Measurements from ENCODE around the gene BTLA.
"Not testable (repeated sequence)": the region's sequence is repeated elsewhere in the genome, so short reads cannot be mapped to it uniquely, and the experiment has no call there.

Gene BTLA

DNA sequence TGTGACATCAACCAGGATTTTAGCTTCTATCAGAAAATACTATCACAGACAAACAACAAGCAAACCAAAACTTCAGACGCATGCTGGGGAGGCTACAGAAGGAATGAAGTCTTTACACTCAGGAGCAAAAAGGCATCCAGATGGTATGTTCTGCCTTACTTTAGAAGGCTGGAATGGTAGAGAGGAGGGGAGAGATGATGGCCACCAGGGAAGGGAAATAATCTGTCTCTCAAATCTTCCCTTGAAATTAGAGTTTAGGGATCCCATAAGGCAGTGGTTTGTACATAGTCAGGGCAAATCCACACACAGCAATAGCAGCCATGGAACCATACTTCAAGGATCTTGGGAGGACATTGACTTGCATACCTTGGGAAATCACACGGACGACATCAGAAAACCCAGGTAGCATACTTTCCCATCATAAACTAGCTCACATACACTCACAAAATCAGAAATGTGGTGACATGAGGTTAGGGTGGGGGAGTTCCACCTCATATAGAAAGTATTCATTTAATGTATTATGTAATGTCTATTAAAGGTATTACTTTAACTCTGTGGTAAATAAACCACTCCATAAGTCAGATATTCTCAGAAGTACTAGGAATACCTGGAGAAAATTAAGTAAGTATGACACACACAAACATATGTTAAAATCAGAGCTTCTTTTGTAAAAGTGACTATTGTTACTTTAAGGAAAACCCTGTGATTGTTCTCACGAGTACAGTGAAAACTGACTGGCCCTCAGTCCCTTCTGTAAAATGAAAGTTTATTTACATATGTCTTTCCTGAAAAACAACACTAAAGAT is 9.4 kb downstream of the BTLA start:
- DNase-seq = no peak

DNA sequence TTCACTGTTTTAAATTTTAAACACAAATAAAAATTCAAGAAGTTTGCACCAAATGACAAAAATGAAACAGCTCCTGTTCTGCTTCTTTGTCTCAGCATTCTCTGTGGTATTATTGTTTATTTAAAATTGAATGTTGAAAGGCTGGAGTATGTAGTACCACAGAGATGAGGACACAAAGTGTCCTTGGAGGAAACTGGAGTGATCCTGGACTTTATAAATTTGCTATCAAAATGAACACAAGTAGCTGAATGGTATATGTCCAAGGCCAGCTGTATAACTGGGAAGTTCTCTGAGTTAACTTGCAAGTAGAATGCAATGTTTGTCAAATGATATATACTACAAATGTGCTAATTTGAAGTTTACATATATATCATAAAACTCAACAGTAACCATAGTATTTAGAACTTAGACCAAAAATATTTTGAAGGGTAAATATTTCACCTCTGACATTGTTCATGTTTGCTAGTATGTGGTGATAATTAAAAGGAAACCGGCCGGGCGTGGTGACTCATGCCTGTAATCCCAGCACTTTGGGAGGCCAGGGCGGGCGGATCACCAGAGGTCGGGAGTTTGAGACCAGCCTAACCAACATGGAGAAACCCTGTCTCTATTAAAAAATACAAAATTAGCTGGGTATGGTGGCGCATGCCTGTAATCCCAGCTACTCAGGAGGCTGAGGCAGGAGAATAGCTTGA is 12.3 kb downstream of the BTLA start:
- no peak for DNase-seq

DNA sequence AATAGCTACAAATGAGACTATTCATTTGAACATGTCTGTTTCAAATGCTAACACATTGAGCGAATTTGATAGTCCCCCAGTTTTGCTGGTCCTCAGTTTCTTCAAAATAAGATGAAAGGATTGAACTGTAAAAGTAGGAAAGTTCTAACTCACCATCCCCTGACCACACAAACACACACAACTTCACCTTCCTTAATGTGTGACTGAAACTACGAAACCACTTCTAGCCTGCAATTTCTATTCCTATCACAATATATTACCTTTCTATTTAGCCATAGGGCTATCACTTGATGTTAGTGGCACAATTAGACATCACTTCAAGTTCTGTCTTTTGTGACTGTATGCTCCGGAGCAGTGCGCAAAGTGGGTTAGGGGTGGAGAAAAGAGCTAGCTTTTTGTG is 14.9 kb downstream of the BTLA start:
- DNase-seq = no peak

DNA sequence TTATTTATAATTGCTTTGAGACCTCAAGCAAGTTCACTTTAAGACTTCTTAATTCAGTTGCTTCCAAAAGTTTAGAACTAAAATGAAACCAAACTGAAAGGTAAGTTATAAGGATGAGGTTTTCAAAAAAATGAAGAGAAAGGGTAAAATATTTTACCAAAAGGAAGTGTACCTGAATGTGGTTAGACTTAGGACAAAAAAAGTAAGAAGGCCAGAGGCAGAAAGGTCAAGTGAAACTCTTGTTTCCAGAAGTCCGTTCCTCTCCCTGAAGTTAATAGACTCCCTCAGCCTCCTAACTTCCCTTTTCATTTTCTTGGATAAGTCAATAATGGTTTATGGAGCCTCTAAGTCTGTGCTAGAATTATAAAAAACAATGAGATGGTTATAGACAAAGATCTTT is 16.6 kb downstream of the BTLA start:
- DNase-seq = no peak

DNA sequence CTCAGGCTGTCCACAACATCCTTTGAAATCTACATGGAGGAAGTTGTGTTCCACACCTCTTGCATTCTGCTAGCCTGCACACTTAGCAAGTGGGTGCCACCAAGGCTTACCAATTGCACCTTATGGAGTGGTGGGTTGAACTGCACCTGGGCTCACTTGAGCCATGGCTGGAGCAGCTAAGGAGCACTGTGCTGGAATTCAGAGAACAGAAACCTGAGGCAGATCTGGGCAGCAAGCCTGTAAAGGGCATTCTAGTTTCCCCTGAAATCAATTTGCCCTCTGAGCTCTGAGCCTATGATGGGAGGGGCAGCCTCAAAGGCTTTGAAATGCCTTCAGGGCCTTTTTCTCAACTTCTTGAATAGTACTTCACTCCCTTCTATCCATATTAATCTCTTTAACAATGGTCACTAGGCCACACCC is 18.0 kb downstream of the BTLA start:
- no peak for DNase-seq

DNA sequence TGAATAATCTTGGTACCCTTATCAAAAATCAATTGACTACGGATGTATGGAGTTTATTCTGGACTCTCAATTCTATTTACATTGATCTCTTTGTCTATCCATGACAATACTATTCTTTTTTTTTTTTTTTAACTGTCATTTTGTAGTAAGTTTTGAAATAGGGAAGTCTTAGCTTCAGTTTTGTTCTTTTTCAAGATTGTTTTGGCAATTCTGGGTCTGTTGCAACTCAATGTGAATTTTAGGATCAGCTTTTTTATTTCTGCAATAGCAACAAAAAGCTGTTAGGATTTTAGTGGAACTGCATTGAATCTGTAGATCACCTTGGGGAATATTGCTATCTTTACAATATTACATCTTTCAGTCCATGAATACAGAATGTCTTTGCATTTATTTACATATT is 21.4 kb downstream of the BTLA start:
- DNase-seq = no peak

DNA sequence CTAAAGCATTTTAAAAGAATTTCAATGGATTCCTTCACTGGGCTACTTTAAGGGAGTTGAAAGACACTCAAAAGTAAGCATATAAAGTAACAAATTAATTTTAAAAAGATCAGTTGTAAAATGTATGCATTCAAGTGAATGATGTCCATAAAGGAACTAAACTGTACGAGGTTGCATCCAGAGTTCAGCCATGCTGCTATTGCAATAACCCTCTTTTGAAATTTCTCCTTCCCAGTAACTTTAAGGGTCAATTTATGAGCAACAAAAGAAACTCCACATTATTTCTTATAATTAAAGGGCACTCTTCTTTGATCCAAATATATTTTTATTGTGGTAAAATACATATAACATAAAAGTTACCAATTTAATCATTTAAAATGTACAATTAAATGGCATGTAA is 22.9 kb downstream of the BTLA start:
- no peak for DNase-seq

DNA sequence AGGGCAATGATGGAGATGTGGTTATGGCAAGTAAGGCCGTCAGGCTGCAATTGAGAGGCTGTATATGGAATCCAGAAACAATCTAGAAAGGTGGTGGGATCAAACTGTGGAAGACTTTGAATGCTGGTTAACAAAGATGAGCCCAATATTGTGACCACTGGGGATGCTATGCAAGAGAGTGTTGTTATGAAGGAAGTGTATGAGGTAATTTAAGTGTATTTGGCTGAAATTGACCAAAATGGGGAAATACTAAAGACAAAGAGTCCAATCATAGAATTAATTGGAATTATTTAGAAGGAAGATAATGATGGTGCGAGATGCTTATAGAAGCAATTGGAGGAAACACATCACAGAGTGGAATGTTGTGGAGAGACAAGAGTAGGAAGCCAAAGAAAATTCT is 24.5 kb downstream of the BTLA start:
- no peak for DNase-seq

DNA sequence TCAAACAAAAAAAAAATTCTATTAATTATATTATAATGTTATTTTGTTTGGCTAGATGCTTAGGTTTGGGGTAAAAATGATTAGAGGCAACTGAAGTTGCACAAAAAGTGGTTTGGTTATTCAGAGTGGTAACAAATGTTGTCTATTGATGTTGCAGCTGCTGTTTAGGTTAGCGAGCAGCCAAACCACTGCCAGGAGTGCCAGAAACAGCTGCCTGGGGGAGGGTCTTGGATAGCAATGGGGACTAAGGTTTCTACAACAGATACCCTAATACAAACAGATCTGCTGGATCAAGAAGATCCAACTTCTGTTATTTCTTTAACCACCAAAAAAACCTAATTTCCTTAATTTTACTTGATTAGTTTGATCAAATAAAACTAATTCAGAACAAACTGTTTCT is 26.6 kb downstream of the BTLA start:
- DNase-seq = no peak

DNA sequence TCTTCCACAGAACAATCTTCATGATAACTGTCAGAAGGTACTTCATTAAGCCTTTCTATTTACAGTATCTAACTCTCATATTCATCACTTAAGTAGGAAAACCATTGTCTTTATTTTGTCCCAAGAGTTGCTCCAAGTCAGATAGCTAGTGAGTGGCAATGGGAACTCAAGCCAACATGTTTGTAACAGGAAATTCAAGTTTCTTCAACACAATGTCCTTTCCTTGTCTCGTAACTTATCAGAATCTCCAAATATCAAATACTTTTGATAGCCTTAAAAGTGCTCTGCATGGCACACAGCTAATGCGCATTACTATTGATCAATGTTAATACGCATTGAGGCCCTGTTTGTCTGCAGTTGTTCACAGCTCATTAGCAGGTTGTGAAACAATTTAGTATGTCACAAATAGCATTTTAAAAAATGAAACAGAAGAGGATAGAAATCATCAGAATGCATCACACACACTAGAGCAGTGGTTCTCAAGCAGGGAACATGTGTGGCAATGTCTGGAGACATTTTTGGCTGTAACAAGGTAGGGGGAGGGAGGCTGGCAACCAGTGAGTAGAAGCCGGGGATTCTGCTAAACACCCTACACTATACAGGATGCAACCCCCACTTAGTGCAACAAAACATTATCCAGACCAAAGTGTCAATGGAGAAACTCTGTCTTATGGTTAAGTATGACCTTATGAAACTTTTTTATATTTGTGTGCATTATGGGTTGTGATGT is 27.5 kb downstream of the BTLA start:
- no peak for DNase-seq

DNA sequence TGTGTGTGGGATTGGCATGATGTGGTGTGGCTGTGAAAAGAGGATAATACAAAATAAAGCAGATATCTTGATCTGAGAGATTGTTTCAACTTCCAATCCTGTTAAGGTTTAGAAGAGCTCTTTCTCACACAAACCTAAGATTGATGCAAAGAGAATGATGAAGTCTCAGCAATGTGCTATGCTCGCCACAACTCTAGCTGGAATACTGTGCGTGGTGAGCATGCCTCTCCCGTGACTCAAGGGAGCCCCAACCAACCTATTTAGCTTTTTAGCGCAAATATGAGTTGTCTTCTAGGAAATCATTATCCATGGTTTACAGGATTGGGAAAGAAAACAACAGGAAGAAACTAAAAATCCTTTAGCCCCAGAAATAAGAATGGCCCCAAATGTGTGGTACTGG is 28.5 kb downstream of the BTLA start:
- DNase-seq = no peak

DNA sequence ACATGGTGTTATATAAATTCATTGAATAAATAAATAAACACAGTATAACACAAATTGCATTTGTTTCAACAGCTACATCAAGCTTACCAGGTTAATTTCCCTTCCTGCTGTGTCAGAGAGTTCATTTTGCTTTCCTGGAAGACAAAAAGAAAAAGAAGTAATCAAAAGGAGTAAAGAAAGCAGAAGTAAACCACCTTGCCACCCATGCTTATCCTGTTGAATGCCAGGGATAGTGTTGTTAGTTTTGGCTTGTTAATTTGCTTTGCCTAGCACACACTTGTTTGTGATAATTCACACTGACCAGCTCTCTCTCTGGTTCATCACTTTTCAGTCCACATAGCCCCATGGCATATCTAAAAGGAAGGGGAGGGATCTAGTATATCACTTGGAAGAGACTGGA is 29.6 kb downstream of the BTLA start:
- DNase-seq = no peak

DNA sequence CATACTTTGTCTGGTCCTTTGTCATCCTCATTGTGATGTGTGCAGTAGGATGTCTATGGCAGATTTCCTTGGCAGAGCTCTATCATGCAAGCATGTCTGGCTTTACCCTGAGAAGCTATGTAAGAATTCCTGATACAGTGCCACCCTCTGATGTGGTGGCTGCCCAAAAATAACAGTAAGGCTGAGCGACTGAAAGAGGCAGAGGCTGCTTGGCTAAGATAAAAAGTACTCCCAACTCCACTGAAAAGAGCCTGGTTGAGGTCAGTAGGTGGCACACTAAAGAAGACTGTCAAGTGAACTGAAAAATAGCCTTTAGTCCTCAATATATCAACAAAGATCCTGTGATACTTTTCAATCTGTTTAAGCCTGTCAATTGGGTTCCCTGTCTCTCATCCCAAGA is 31.7 kb downstream of the BTLA start:
- no peak for DNase-seq

DNA sequence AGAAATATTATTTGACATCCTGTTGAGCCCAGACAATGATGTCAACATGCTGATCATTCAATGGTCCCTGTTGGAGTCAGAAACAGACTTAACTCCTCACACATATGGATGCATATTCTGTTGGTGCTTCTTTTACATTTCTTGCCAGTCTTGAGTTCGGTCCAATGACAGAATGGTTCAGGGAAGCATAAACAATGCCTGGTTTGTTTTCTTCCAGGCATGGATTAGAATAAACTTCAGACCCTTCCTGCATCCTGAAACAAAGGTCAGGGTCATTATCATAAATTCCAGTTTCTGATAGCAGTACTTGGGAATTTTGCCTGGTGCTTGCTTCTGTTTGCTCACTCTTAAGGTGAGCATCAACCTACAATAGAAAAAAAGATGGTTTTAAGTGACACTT is 33.3 kb downstream of the BTLA start:
- no peak for DNase-seq

DNA sequence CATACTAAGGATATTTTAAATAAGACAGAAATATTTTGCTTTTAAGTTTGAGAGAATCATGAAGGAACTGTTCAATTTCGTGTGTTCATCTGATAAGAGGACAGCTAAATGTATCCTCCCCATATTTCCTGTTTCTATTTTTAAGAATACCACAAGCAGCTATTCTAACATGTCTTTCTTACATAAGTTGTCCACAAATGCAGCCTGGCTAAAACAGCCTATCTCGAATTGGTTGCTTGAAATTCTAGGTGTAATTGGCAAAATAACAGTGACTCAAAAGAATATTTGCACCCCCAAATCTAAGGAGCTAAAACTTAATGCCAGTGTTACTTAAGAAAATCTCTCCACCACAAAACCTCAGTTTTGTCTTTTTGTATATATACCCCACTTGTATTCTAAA is 35.0 kb downstream of the BTLA start:
- no peak for DNase-seq

DNA sequence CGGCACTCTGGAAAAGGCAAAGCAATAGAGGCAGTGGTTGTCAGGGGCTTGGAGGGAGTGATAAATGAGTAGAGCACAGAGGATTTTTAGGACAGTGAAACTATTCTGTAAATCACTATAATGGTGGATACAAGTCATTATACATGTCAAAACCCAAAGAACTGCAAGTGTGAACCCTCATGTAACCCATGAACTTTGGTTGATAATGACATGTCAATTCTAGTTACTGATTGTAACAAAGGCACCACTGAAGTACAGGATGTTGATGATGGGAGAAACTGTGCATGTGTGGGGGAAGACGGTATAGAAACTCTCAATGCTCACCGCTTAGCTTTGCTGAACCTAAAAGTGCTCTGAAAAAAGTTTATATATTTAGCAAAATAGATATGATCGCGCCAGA is 36.0 kb downstream of the BTLA start:
- DNase-seq = no peak

DNA sequence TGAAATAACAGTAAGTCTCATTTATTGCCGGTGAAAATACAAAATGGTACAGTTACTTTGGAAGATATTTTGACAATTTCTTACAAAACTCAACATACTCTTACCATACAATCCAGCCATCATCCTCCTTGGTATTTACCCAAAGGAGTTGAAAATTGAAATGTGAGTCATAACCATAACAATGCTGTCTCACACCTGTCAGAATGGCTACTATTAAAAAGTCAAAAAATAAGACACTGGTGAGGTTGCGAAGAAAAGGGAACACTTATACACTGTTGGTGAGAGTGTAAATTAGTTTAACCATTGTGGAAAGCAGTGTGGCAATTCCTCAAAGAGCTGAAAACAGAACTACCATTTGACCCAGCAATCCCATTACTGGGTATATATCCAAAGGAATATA is 37.5 kb downstream of the BTLA start:
- DNase-seq = not testable (repeated sequence)

DNA sequence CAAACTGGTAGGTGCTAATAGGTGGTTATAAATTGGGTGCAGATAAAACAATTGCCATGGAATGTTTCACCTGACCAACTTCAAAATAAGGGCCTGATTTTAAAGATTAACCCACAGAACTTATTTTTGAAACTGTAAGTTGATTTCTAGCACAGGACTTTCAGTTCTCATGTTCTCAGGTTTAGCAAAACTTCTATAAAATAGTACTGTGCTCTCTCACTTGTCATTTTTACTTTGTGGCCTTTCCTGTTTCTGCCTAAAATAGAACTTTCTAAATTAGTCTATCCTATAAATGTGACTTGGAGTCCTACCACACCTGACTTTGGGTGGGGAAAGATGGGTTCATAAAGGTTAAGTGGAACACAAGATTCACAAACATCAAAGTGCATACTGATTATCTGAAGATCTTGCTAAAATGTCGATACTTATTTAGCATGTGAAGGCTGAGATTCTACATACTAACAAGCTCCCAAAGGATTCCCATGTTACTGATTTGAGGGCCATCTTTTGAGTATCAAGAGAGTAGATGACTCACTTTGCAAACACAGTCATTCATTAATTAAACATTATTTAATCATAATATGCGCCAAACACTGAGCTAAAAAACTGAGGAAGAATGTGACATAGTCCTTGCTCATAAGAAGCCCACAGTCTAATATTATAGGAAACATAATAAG is 38.6 kb downstream of the BTLA start:
- DNase-seq = no peak

DNA sequence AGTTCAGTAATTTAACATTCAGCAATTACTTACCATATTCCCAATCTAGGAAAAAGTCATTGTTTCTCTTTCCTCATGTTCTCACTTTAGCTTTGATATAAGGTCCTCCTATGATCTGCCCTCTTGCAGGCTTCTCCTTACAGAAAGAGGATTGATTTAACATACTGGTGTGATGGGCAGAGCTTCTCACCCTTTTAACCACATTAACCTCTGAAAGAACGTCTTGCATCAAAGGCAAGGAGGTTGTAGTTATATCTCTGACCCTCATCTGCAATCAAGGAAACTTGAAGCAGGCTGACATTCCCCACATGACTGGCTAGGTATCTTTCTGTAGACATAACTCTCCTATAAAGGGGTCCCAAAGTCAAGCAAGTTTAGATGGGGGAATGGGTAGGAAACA is 39.5 kb downstream of the BTLA start:
- DNase-seq = no peak

DNA sequence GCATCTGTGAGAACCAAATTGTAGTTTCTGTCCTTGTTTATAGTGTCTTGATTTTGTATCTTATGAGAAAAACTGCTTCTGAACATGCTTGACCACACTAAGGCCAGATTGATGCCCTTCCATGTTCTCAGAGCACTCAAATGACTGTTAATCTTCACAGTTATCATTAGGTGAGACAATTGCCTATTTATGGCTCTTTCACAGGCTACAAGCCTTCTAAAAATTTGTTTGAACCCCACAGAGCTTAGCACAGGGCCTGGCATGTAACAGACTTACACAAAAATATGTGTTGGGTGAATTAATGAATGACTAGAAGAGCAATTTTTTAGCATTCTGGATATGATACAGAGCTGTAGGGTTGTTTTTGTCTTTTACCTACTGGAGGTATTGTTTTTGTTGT is 43.1 kb downstream of the BTLA start:
- DNase-seq = no peak

DNA sequence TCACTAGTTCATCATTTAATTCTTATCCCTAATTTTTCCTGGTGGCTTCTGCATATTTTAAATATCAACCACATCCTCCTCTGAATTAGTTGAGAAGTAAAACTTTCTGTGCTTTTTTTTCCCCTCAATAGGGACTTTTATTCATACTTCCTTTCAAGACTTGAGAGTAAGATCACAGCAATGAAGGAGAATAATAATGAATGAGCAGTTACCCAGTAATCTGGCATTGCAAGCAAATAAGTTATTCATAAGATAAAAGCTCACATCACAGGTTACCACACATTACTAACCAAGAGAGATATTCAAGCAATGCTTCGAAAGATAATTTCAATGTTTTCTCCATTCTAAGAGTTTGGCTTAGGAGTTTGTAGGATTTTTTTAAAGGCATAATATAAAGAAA is 50.3 kb downstream of the BTLA start:
- DNase-seq = no peak

DNA sequence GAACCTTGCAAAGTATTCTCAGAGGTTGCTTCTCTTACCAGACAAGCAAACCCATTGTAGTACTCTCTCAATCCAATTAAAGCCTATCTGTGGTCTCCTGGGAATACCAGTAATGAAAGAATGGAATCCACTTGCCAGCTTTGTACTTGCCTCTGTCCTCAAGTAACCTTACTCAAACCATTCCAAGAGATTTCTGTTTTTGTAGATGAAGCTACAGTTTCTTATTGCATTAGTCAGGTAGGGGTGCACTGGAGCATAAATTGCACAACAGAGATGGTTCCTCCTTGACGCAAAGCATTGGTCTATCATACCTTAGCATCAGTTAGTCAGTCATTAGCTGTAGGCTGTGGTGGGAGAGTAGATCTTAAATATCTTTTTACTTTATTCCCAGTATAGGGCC is 52.9 kb downstream of the BTLA start:
- DNase-seq = peak; percentile 16

DNA sequence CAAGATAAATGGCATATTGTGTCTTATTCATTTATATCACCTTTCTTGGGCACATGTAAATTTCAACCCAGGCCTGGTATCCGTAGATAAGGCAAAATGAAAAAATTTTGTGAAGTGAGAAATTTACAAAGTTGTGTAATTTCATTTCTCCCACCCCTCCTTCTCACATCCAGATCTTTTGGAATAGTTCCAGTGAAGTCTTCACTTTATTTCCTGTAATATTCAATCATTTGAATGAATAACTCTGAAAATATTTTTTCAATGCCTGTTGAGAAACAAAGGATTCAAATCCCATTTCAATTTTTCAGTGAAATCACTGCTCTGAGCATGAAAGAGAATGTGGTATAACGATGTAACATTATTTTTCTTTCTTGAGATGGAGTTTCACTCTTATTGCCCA is 53.4 kb downstream of the BTLA start:
- DNase-seq = no peak

Data from NCI-H1436 treated with DMSO at 0.1 percent for 48 hours (cell line).